GM13977 (cell line): ENCODE results near the gene ZSCAN5C.
"Not testable (repeated sequence)": the region's sequence is repeated elsewhere in the genome, so short reads cannot be mapped to it uniquely, and the experiment has no call there.

ENCODE experiments used
- DNase-seq: peaks from one replicate; pipeline ENCODE4 v3.0.0; 2012; ENCODE audit warnings: low spot score
- in situ Hi-C: fragments of 300-500 bp; cut with MboI; formaldehyde crosslinking; loops from one replicate; pipeline ENCODE4 v1.12.0; 2022; ENCODE audit warnings: low sequenced_read_pairs, low pct_unique_long_range_greater_than_20kb, mixed read lengths, inconsistent platforms; ENCODE audit not compliant: unreplicated experiment
- TF ChIP-seq, protein P1 (sequence below): IDR thresholded peaks from 2 replicates; pipeline ENCODE4 v1.5.1; 2012; ENCODE audit warnings: mild to moderate bottlenecking, control low read depth; ENCODE audit not compliant: insufficient read depth; ENCODE audit errors: extremely low read depth, missing control alignments

Gene ZSCAN5C

DNA sequence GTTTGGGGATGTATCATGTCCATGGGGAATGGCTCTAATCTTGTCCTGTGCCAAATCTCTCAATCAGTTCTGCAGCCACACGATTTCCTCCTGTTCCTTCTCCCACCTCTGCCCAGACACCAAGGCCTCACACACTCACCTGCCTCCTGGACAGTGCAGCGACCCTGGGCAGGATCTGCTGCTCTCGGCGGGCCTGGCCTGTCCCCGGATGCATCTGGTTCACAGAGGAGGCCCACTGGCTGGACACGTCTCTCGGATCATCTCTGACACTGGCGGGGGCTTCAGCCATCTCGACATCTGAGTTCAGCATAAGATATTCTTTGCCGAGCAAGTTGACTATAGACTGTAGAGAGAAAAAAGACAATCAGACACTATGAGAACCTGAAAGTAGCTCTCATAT is 10.4 kb upstream of the ZSCAN5C start:
- TF ChIP-seq, protein P1, sequence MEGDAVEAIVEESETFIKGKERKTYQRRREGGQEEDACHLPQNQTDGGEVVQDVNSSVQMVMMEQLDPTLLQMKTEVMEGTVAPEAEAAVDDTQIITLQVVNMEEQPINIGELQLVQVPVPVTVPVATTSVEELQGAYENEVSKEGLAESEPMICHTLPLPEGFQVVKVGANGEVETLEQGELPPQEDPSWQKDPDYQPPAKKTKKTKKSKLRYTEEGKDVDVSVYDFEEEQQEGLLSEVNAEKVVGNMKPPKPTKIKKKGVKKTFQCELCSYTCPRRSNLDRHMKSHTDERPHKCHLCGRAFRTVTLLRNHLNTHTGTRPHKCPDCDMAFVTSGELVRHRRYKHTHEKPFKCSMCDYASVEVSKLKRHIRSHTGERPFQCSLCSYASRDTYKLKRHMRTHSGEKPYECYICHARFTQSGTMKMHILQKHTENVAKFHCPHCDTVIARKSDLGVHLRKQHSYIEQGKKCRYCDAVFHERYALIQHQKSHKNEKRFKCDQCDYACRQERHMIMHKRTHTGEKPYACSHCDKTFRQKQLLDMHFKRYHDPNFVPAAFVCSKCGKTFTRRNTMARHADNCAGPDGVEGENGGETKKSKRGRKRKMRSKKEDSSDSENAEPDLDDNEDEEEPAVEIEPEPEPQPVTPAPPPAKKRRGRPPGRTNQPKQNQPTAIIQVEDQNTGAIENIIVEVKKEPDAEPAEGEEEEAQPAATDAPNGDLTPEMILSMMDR, result no peak
- in situ Hi-C loops, result no loop called here
- no peak for DNase-seq

DNA sequence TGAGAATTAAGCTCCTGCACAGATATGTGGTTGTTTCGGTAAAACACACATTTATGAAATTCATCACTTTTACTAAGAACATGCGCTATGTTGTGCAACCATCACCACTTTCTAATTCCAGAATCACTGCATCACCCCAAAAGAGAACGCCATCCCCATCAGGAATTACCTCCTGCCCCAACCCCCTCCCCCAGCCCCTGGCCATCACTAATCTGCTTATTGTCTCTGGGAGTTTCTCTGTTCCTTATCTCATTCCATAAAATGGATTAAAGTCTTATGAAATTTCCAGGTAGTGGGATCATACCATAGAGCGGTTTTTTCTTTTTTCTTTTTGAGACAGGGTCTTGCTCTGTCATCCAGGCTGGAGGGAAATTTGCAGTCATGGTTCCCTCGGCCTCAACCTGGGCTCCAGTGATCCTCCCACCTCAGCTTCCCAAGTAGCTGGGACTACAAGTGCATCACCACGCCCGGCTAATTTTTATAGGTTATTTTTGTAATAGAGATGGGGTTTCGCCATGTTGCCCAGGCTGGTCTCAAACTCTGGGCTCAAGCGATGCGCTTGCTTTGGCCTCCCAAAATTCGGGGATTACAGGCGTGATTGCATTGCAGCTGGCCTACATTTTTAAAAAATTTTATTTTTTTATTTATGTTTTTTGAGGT is 8.0 kb upstream of the ZSCAN5C start:
- in situ Hi-C loops, result no loop called here
- TF ChIP-seq, protein P1, result no peak
- no peak for DNase-seq

DNA sequence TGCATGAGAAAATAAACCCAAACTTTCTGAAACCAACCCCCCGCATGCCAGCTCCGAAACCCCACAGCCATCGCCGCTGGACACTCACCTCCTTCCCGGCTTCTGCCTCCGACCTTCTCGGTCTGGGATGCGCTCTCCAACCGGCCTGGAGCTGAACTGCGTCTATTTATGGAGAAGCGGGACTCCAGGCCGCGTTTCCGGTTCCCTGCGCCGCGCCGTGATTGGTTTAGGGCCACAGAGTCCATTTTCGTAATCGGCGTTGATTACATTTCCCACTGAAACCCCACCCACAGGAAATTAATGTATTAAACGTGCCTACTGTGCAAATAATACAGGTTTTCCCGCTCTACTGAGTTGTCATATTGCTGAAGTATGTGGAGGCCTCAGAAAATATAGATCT is 4.4 kb upstream of the ZSCAN5C start, which contains the start of gene ZSCAN5B:
Gene ZSCAN5B (minus strand): TSS at position 138 of the 400 bp plus-strand sequence. CDS start 4,731 bp downstream, outside the sequence.
- DNase-seq, in situ Hi-C loops: not testable (repeated sequence)

DNA sequence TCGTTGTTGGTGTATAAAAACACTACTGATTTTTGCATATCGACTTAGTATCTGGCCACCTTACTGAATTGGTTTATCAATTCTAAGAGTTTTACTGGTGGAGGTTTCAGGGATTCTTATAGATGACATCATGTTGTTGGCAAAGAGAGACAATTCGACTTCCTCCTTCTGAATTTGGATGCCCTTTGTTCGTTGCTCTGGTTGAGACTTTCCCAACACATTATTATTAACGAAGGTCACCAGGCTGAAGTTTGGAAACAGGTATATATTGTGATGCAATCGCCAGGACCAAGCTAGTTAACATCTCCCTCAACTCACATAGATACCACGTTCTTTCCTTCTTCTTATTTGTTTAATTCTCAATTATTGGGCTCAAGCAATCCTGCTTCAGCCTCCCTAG is 2.4 kb upstream of the ZSCAN5C start:
- in situ Hi-C loops, result no loop called here

DNA sequence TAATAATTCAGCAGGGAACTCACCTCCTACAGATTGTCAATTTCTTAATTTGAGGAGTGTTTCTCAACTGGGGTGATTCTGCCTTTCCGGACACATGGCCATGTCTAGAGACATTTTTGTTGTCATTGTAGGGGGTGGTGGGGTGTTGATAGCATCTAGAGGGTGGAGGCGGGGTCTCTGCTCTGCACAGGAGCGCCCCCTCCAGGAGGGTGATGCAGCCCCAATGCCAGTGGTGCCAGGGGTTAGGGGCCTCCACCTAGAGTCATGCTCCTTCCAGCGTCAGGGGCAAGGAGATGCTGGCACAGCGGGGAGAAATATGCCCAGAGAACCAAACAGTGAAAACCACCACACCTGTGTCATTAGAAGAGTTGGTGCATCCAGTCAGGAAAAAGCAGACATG is 5.5 kb downstream of the ZSCAN5C start:
- DNase-seq, in situ Hi-C loops: not testable (repeated sequence)

More for the DNA sequence above, 2.4 kb upstream of the ZSCAN5C start:
- TF ChIP-seq, protein P1, result no peak
- DNase-seq, result no peak

DNA sequence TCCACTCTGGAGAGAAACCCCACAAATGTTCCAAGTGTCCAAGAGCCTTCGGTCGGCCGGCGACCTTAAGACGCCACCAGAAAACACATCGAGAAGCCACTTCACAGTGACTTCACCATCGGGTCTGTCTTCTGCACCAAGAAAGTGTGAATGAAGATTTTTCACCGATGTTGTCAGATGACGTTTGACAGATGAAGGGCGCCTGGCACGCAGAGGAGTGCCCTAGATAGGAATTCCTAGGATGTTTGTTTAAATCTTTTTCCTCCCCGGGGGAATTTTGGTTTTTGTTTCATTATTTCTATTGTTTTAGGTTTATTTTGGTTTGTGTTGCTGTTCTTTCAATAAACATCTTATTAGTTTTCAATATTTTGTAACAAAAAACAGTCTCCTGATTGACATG is 7.0 kb downstream of the ZSCAN5C start:
- in situ Hi-C loops, result no loop called here
- TF ChIP-seq, protein P1, result no peak
- DNase-seq, result no peak

DNA sequence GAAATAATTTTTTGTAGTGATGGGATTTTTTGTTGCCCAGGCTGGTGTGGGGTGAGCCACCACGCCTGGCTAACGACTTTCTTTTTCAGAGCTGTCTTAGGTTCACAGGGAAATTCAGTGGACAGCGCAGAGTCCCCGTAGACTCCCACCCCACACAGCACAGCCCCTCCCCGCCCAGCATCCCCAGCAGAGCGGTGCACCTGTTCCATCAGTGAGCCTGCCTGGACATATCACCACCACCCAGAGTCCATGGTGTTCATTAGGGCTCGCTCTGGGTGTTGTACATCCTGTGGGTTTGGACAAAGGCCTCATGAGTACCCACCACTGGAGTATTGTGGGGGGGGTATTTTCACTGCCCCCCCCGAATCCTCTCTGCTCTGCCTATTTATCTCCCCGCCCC is 8.0 kb downstream of the ZSCAN5C start:
- DNase-seq, in situ Hi-C loops: not testable (repeated sequence)

DNA sequence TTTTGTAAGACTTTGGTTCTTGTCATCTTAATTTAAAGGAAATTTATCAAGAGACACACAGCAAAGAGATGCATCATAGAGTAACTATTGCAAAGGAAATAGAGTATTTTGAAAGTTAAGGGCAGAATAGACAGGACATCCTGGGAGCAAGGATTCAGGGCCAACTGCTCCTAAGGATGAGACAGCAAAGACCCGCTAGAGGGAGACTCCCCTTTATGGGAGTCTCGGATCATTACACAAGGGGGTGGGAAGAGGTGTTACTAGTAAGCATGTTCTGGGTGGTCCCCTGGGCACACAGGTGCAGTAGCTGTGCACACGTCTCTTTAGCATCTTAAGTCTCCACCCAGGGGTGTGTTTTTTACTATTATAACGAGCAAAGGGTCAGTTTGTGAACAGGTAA is 9.6 kb downstream of the ZSCAN5C start:
- TF ChIP-seq, protein P1, result no peak
- in situ Hi-C loops, result no loop called here
- DNase-seq, result no peak
